Measurements from ENCODE around the gene NBL1.
A peak's percentile ranks its signal among the peaks of the same experiment; 100 is the strongest.

NBL1 gene

GRCh38 chr1:19643602-19644394, at the start of gene NBL1:
Gene NBL1, plus strand, starts transcription at chr1:19644311. Its CDS starts 10,720 bp downstream, at chr1:19655031.
- DNase-seq, result no peak

- no peak for DNase-seq
Measured at GRCh38 chr1:19596065-19596713, 47.9 kb upstream of the NBL1 start.

GRCh38 chr1:19596714-19597495, 47.2 kb upstream of the NBL1 start:
- peak; percentile 93 for DNase-seq

GRCh38 chr1:19597496-19598309, 46.4 kb upstream of the NBL1 start:
- no peak for DNase-seq

- DNase-seq, result no peak
Measured at GRCh38 chr1:19599810-19600209, 44.3 kb upstream of the NBL1 start.

- DNase-seq, result no peak
Measured at GRCh38 chr1:19602486-19602885, 41.6 kb upstream of the NBL1 start.

GRCh38 chr1:19605967-19606366, 38.1 kb upstream of the NBL1 start:
- DNase-seq, result no peak

GRCh38 chr1:19606817-19607642, 37.1 kb upstream of the NBL1 start:
- no peak for DNase-seq

GRCh38 chr1:19608232-19608631, 35.9 kb upstream of the NBL1 start:
- no peak for DNase-seq

- no peak for DNase-seq
Measured at GRCh38 chr1:19610282-19610981, 33.7 kb upstream of the NBL1 start.

- DNase-seq, result no peak
Measured at GRCh38 chr1:19612530-19612929, 31.6 kb upstream of the NBL1 start.

- DNase-seq, result no peak
Measured at GRCh38 chr1:19613171-19613703, 30.9 kb upstream of the NBL1 start.

- DNase-seq, result no peak
Measured at GRCh38 chr1:19615438-19615837, 28.7 kb upstream of the NBL1 start.

GRCh38 chr1:19616489-19616888, 27.6 kb upstream of the NBL1 start:
- DNase-seq, result no peak

- DNase-seq, result no peak
Measured at GRCh38 chr1:19617376-19617775, 26.7 kb upstream of the NBL1 start.

GRCh38 chr1:19618428-19618827, 25.7 kb upstream of the NBL1 start:
- no peak for DNase-seq

- DNase-seq, result no peak
Measured at GRCh38 chr1:19619697-19620384, 24.3 kb upstream of the NBL1 start.

- no peak for DNase-seq
Measured at GRCh38 chr1:19620786-19621185, 23.3 kb upstream of the NBL1 start.

- DNase-seq, result no peak
Measured at GRCh38 chr1:19621274-19621950, 22.7 kb upstream of the NBL1 start.

- no peak for DNase-seq
Measured at GRCh38 chr1:19622204-19622603, 21.9 kb upstream of the NBL1 start.

All from activated CD4-positive, CD25-positive, alpha-beta regulatory T cell treated with anti-CD3 and anti-CD28 coated beads, Interleukin-2, amount 50 U/mL, for 72 hours (primary cell).